Measurements from ENCODE around the gene CNTNAP4.

Gene CNTNAP4

DNA sequence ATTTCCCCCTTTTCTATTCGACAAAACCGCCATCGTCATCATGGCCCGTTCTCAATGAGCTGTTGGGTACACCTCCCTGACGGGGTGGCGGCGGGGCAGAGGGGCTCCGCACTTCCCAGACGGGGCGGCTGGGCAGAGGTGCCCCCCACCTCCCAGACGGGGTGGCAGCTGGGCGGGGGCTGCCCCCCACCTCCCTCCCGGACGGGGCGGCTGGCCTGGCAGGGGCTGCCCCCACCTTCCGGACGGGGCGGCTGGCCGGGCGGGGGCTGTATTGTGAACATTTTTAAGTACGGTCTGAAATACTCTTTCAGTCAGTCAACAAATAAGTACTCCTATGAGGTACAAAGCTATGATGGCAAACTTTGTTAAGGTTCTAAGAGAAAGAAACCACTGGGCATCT is 222.8 kb downstream of the CNTNAP4 start:
- no peak for DNase-seq

- DNase-seq = no peak
Observed at GRCh38 chr16:76502063-76502462, 224.9 kb downstream of the CNTNAP4 start.

DNA sequence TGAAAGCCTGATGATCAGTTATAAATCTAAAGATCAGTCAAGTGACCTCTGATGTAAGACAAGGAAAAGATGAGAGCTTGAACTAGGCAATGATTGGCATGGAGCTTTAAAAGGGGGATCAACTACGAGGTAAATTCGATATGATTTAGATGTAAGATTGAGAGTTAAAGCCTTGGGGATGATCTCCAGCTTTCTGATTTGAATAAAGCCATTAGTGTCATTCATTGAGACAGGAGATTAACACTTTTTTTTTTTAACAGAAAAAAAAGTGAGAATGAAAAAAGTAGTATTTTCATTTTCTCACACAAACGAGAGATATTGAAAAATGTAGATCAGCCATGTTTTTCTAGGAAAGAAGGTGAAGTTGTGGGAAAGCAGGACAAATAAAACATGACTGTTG is 225.4 kb downstream of the CNTNAP4 start:
- DNase-seq = no peak

- DNase-seq = no peak
Observed at GRCh38 chr16:76503091-76503490, 225.9 kb downstream of the CNTNAP4 start.

GRCh38 chr16:76511203-76511602 is 234.0 kb downstream of the CNTNAP4 start:
- no peak for DNase-seq

- no peak for DNase-seq
Observed at GRCh38 chr16:76518781-76519180, 241.6 kb downstream of the CNTNAP4 start.

- DNase-seq = no peak
Observed at GRCh38 chr16:76524356-76524755, 247.2 kb downstream of the CNTNAP4 start.

DNA sequence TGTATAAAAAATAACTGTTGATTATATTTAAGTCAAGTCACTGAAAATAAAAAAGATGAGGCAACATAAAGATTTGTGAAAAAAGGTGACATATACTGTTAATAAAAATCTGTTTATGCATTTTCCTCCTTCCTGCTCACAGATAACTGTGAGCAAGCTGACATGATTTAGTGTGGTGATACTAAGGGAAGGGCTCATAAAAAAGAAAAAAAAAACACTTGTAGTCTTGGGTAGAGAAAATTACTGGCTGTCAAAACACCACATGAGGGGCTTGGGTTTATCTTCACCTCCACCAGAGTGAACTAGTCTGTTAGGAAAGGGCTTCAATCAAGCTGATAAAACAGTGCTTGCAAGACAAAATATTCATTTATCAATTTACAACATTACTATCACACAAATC is 247.6 kb downstream of the CNTNAP4 start:
- DNase-seq = no peak

- DNase-seq = no peak
Observed at GRCh38 chr16:76527244-76527643, 250.0 kb downstream of the CNTNAP4 start.

DNA sequence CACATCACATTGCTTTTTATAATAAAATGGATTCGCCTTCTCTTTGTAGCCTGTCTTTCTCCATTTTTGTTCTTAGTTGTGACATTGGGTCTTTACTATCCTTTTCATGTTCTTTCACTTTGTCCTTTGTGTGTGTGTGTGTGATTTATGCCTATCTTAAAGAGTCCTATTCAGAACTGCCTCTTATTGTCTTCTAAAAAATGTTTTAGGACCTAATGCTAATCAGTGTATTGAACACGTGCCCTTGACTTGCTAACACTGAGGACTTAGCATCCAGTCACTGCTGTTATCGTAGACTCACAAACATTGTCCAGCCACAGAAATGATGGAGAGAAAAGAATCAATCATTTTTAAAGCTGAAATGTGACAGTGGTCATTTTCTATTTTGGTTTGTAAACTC is 251.9 kb downstream of the CNTNAP4 start:
- DNase-seq = no peak

GRCh38 chr16:76531236-76531635 is 254.0 kb downstream of the CNTNAP4 start:
- no peak for DNase-seq

GRCh38 chr16:76532188-76532973 is 255.2 kb downstream of the CNTNAP4 start:
- no peak for DNase-seq

- no peak for DNase-seq
Observed at GRCh38 chr16:76539609-76540008, 262.4 kb downstream of the CNTNAP4 start.

GRCh38 chr16:76541070-76541469 is 263.9 kb downstream of the CNTNAP4 start:
- DNase-seq = no peak

- DNase-seq = no peak
Observed at GRCh38 chr16:76565542-76565941, 288.3 kb downstream of the CNTNAP4 start.

DNA sequence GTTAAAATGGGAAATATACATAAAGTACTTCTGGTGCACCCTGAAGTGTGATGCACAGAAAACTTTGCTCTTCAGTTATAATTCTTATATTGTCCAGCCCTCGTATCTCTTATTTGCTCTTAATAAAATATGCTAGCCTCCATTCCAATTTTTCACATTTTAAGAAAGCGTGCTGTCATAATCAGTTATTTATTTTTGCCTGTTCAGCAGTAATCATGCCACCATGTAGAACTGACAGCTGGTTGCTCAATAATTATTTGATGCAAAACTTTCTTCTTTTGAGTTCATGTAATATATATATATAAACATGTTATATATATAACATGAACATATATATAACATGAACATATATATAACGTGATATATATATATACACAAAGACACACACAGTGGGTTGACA is 294.6 kb downstream of the CNTNAP4 start:
- no peak for DNase-seq

DNA sequence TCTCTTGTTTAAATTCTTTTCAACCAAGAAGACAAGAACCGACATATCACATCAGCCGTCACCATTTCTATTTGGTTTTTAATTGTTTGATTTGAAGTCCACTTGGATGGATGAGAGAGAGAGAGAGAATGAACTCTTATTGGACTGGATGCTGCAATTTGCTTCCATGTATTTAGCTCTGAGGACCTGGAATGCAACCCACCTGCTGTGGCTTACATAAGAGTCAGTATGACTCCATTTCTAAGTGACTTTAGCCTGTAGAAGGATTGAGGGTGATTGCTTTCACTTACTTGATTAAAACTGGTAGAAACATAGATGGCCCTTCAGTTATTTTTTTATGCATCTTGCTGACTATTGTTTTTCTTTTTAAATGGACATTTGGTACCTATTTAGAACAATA is 296.1 kb downstream of the CNTNAP4 start:
- DNase-seq = no peak

GRCh38 chr16:76574651-76575050 is 297.4 kb downstream of the CNTNAP4 start:
- no peak for DNase-seq

GRCh38 chr16:76576526-76576925 is 299.3 kb downstream of the CNTNAP4 start:
- no peak for DNase-seq

GRCh38 chr16:76577003-76577402 is 299.8 kb downstream of the CNTNAP4 start:
- no peak for DNase-seq

DNA sequence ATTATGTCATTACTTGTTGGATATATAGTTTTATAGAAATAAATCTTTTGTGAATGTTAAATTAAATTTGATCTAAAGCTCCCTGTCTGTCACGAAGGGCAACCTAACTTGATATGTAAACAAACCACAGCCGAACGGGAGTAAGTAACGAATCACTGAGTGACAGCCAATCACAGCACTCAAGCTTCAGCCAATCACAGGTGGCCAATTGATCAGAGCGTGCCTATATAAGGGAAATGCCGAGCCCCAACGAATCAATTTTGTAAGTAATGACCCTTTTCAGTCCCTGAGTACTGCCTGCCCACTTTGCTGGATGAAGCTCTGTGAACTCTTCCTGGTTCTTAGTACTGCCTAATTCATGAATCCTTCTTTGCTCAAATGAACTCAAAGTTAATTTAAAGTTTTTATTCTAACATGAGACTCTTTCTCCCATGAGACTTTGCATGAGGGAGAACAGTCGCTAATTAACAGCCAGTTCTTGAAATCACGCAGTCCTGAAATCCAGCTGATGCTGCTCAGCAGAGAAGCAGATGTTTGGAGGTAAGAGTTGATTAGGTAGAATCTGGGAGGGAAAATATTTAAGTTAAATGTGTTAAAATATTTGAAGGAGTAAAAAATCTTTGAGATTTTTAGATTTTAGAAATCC is 302.2 kb downstream of the CNTNAP4 start:
- DNase-seq = no peak

- peak; percentile 2 for DNase-seq
Observed at GRCh38 chr16:76583466-76583865, 306.3 kb downstream of the CNTNAP4 start.

DNA sequence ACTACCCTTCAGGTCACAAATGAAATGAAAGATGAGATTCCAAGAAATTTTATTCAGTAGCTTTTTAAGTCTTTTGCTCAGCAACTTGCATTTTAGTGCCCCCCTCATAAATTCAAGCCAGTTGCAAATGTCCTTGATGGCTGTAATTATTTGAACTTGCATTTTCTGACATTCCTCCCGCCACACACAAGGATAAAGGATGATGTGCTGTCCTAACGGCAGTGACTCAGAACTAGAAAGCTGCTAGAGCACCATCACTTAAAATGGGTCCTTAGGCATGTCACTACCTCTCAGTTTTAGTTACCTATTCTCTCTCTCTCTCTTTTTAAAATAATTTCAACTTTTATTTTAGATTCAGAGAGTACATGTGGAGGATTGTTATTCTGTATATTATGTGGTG is 306.7 kb downstream of the CNTNAP4 start:
- DNase-seq = no peak

- DNase-seq = no peak
Observed at GRCh38 chr16:76598498-76598897, 321.3 kb downstream of the CNTNAP4 start.

GRCh38 chr16:76607317-76607716 is 330.1 kb downstream of the CNTNAP4 start:
- no peak for DNase-seq

Measured in hematopoietic multipotent progenitor cell treated with erythropoietin and hydrocortisone succinate and interleukin-3 and kit ligand, for 6 days (in vitro differentiated cells).